Peyer's patch (tissue), 4 donors: ENCODE measurements around the gene STK32B. TPM values are rescaled to one million over a fixed set of nuclear protein-coding genes. Genes with fewer than 3 reads are reported as not detected.

ENCODE experiments used
- DNase-seq, 3 donors: peaks; one replicate each; pipeline ENCODE4 v3.0.0-alpha.2; 2017 to 2019
- H3K27ac ChIP-seq, 4 donors: fragments of 200-600 bp; sonication (generic); one replicate each; pipeline ENCODE4 v1.5.1; 2016 to 2019
- H3K27me3 ChIP-seq, 2 donors: fragments of 200-600 bp; sonication (generic); one replicate each; pipeline ENCODE4 v1.5.1; 2019
- H3K36me3 ChIP-seq, 3 donors: fragments of 200-600 bp; sonication (generic); one replicate each; pipeline ENCODE4 v1.5.1; 2016 to 2019
- H3K4me1 ChIP-seq, 4 donors: fragments of 200-600 bp; sonication (generic); one replicate each; pipeline ENCODE4 v1.5.1; 2016 to 2019
- H3K4me3 ChIP-seq, 4 donors: fragments of 200-600 bp; sonication (generic); 1 replicate in 3 of 4; 2 replicates in 1 of 4; pipeline ENCODE4 v1.5.1; 2016 to 2019; ENCODE audit warnings: mild to moderate bottlenecking in 1 of 4
- H3K9me3 ChIP-seq, 4 donors: fragments of 200-600 bp; sonication (generic); one replicate each; pipeline ENCODE4 v1.5.1; 2016 to 2019; ENCODE audit warnings: mild to moderate bottlenecking in 1 of 4
- CTCF ChIP-seq, 6 experiments: fragments of 450-650 bp in 4 of 6; fragments of 200-600 bp in 2 of 6; sonication (generic) in 1 of 6; IDR thresholded peaks; one replicate each; pipeline ENCODE4 v1.5.1; 2017 to 2019; ENCODE audit warnings: antibody characterized with exemption in 6 of 6, mild to moderate bottlenecking in 3 of 6, moderate library complexity in 1 of 6
- POLR2A ChIP-seq, 2 donors: fragments of 450-650 bp; IDR thresholded peaks; one replicate each; pipeline ENCODE4 v1.5.1; 2017; ENCODE audit warnings: antibody characterized with exemption in 2 of 2, mild to moderate bottlenecking in 2 of 2, moderate library complexity in 2 of 2
- total RNA-seq, 4 donors: library from RNA; depleted of rRNA; stranded (reverse); fragments of >200 nt; gene quantifications; one replicate each; pipeline ENCODE4 v1.1.0, GENCODE V29; 2016

STK32B gene
- total RNA-seq, 4 donors from 2014 or later = 0.35 to 3.3 (median 1.3) TPM

GRCh38 chr4:5472160-5472591 lies 420.9 kb downstream of the STK32B start:
- H3K4me1 ChIP-seq = no peaks in the 10 kb centered on the region
- H3K36me3 ChIP-seq = no peaks in the 10 kb centered on the region
- DNase-seq = no peak
- H3K27ac ChIP-seq = no peak overlapping the region
- no peak overlapping the region for H3K4me3 ChIP-seq
- no peaks in the 10 kb centered on the region for H3K9me3 ChIP-seq
- TF ChIP-seq CTCF (IDR thresholded peaks at IDR 0.05) (no peak), POLR2A (IDR thresholded peaks at IDR 0.05) (no peak)
- no peaks in the 10 kb centered on the region for H3K27me3 ChIP-seq

- Histone ChIP-seq H3K27me3 (no peaks in the 10 kb centered on the region), H3K27ac (no peak overlapping the region), H3K4me3 (no peak overlapping the region), H3K4me1 (no peaks in the 10 kb centered on the region), H3K36me3 (no peaks in the 10 kb centered on the region), H3K9me3 (no peaks in the 10 kb centered on the region)
- TF ChIP-seq POLR2A (IDR thresholded peaks at IDR 0.05) (no peak), CTCF (IDR thresholded peaks at IDR 0.05) (no peak)
- DNase-seq = no peak
These were observed 421.8 kb downstream of the STK32B start for GRCh38 chr4:5473125-5473524.

DNA sequence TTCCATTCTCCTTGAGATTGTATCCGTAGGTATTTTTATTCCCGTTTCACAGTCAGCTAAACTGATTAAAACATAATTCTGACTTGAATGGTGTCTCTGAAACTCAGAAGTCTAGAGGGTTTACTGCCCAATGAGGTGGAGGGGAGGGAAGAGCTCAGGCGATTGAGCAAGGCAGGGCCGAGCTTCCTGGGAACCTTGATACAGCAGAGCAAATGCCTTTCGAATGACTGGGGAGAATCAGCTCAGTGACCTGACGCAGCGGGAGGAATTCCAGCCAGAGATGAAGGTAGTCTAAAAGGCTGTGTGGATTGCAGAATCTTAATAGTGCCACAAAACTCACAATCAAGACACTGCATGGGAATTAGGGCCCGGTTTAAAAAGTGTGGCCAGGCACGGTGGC lies 423.5 kb downstream of the STK32B start:
- H3K36me3 ChIP-seq = no peaks in the 10 kb centered on the region
- no peaks in the 10 kb centered on the region for H3K4me1 ChIP-seq
- no peak overlapping the region for H3K27ac ChIP-seq
- no peak for DNase-seq
- H3K9me3 ChIP-seq = no peaks in the 10 kb centered on the region
- no peaks in the 10 kb centered on the region for H3K27me3 ChIP-seq
- H3K4me3 ChIP-seq = no peak overlapping the region
- no peak for TF ChIP-seq POLR2A (IDR thresholded peaks at IDR 0.05)
- TF ChIP-seq CTCF (IDR thresholded peaks at IDR 0.05) = no peak

DNA sequence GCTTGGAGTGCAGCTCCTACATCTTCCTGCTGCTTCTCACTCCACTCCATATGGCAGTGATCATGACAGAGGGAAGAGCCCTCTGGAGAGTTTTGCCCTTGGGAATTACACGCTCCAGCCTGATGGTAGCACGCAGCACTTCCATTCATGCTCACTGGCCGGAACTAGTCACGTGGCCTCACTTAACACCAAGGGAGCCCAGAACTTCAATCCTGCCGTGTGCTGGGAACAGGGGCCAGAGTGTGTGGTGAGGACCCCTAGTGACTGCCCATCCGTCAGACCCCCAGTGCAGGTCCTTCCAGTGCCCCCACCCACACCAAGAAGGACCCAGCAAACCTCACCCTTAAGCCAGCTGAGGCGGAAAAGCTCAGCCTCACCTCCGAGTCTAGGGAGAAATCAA lies 426.3 kb downstream of the STK32B start:
- H3K27me3 ChIP-seq = no peaks in the 10 kb centered on the region
- no peaks in the 10 kb centered on the region for H3K9me3 ChIP-seq
- DNase-seq = no peak
- H3K4me3 ChIP-seq = no peak overlapping the region
- no peaks in the 10 kb centered on the region for H3K4me1 ChIP-seq
- TF ChIP-seq POLR2A (IDR thresholded peaks at IDR 0.05) (no peak), CTCF (IDR thresholded peaks at IDR 0.05) (no peak)
- no peaks in the 10 kb centered on the region for H3K36me3 ChIP-seq
- no peak overlapping the region for H3K27ac ChIP-seq

- no peaks in the 10 kb centered on the region for H3K4me1 ChIP-seq
- no peaks in the 10 kb centered on the region for H3K36me3 ChIP-seq
- no peaks in the 10 kb centered on the region for H3K27me3 ChIP-seq
- H3K9me3 ChIP-seq = no peaks in the 10 kb centered on the region
- TF ChIP-seq POLR2A (IDR thresholded peaks at IDR 0.05) = no peak
- no peak for TF ChIP-seq CTCF (IDR thresholded peaks at IDR 0.05)
- DNase-seq = no peak
- no peak overlapping the region for H3K4me3 ChIP-seq
- no peak overlapping the region for H3K27ac ChIP-seq
These were observed 426.9 kb downstream of the STK32B start for GRCh38 chr4:5478169-5478568.

GRCh38 chr4:5478697-5479096 lies 427.4 kb downstream of the STK32B start:
- H3K27me3 ChIP-seq = no peaks in the 10 kb centered on the region
- no peaks in the 10 kb centered on the region for H3K4me1 ChIP-seq
- TF ChIP-seq CTCF (IDR thresholded peaks at IDR 0.05) (no peak), POLR2A (IDR thresholded peaks at IDR 0.05) (no peak)
- DNase-seq = no peak
- no peaks in the 10 kb centered on the region for H3K36me3 ChIP-seq
- H3K4me3 ChIP-seq = no peak overlapping the region
- no peaks in the 10 kb centered on the region for H3K9me3 ChIP-seq
- H3K27ac ChIP-seq = no peak overlapping the region
